Activated T-cell treated with anti-CD3 and anti-CD28 coated beads, Interleukin-2, amount 50 U/mL, for 4 hours (primary cell): ENCODE results near the gene KCNMB2. TPM values are rescaled to one million over a fixed set of nuclear protein-coding genes. Genes with fewer than 3 reads are reported as not detected.

ENCODE experiments used
- ATAC-seq, 2 donors: fragments of 200-7000 bp; cut with Tn5 transposase; one replicate each; pipeline ENCODE4 v1.10.0; 2021
- DNase-seq: peaks from one replicate; pipeline ENCODE4 v3.0.0-alpha.2; 2020
- H3K27me3 Mint-ChIP-seq: one replicate; pipeline ENCODE4 v1.8.0; 2021; ENCODE audit warnings: low read depth, mixed read lengths
- H3K36me3 Mint-ChIP-seq: one replicate; pipeline ENCODE4 v1.8.0; 2022; ENCODE audit warnings: mixed read lengths; ENCODE audit not compliant: insufficient read depth
- H3K4me1 Mint-ChIP-seq: one replicate; pipeline ENCODE4 v1.8.0; 2021; ENCODE audit warnings: low read depth, mixed read lengths
- H3K4me3 Mint-ChIP-seq: one replicate; pipeline ENCODE4 v1.8.0; 2021; ENCODE audit warnings: mild to moderate bottlenecking, moderate library complexity, mixed read lengths
- H3K9me3 Mint-ChIP-seq: one replicate; pipeline ENCODE4 v1.8.0; 2021; ENCODE audit warnings: mixed read lengths
- total RNA-seq, 3 donors: library from RNA; stranded (reverse); gene quantifications; one replicate each; pipeline ENCODE4 v1.2.1, GENCODE V29; 2021

Gene KCNMB2
- total RNA-seq, result not detected

DNA sequence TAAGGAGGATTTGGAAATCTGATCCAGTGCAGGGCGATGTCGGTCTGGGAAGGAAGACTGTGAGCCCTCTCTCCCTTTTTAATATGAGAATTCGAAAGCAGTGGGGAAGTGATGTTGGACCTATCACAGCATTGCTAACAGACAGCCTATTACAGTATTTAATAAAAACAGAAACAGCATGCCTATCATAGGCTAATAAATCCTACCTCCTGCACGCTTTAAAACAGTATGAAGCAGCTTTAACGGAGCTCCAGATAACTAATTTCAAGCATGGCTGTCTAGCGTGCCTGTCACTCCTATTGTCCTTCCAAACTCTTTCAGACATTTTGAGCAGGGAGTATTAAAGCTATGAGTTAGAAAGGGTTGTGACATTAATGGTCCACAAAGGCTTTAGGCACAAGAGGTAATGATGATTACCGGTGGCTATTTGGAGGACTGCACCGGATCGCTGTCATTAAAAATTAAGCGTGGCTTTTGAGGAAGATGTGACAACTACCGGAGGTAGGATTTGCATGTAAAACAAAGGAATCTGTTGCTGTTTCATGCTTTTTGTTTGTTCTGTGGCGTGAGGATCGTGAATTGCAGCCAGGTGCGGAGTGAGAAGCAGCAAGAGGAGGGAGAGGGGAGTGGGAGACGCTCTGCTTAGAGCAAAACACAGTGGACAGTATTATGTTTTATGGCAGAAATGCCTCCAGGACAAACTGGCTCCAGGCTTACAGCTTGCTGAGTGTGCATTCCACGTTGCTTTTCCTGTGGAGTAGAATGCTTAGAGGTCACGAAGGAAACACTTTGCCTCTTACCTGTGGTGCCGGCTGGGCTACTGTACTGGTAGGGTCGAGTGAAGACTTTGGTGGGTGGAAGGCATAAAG lies at the start of gene KCNMB2:
Gene KCNMB2 (plus strand): TSS at position 226 of the 869 bp plus-strand sequence.
- DNase-seq, result no peak
- Mint-ChIP-seq H3K36me3 (peaks cover under 1% of the 10 kb centered on the region), H3K4me3 (peak within 1 kb of the TSS; percentile 0), H3K9me3 (peaks cover 1% of the 10 kb centered on the region), H3K27me3 (peaks cover 35% of the 10 kb centered on the region), H3K4me1 (peaks cover 9% of the 10 kb centered on the region)
- ATAC-seq, result no peak

DNA sequence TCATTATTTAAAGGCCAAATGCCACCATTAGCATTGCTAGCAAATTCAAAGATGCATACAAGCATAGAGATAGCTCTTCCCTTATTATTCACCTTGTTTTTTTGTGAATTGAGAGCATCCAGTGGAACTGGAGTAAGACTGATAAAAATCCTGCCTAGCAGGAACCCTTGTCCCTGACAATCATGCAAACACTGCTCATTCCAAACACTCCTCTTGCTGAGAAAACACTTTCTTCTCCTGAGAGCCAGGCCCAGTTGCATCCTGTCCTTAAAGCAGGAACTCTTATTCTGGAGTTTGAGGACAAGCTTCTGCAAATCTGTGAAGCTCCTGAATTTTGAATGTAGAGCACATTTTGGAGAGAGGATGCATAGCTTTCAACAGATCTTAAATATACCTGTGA lies 49.3 kb upstream of the KCNMB2 start:
- no peak overlapping the region for H3K4me3 Mint-ChIP-seq
- no peaks in the 10 kb centered on the region for H3K4me1 Mint-ChIP-seq
- ATAC-seq (no peak), DNase-seq (no peak)
- peaks cover 2% of the 10 kb centered on the region for H3K27me3 Mint-ChIP-seq
- H3K9me3 Mint-ChIP-seq, result no peaks in the 10 kb centered on the region
- H3K36me3 Mint-ChIP-seq, result no peaks in the 10 kb centered on the region

DNA sequence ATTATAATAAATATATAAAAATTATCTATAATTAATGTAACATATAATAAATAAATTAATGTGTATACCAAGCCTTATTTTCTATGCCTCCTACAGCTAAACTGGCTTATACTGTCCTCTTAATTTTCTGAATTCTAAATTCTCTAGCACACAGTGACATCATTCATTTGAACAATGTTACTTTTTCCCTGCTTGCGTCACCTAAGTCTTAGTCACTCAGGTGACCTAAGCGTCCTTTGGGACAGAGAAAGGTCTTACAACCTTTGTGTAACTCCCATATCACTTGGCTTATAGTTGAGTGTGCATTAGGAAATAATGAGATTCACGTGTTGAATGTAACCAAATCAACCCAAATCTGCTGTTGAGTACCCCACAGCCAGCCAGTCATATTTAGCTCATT lies 48.5 kb upstream of the KCNMB2 start:
- peaks cover under 1% of the 10 kb centered on the region for H3K27me3 Mint-ChIP-seq
- ATAC-seq, result no peak

DNA sequence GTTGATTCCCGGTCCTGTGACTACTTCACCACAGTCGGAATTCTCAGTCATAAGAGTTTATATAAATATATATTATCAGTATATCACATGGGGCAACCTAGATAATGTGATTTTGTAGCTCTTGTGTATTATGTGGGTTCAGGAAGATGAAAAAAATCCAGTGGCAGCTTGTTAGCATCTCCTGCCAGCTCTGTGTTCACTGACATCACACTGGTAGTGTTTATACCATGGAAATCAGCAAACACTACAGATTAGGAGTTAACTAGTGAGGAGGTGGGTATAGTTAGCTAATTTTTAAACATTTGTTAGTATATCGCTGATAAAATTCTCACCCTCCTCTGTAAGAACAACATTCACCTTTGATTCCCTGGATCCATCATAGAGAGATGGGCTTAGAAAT lies 44.5 kb upstream of the KCNMB2 start:
- ATAC-seq, result no peak
- Mint-ChIP-seq H3K4me3 (no peak overlapping the region), H3K4me1 (no peaks in the 10 kb centered on the region), H3K36me3 (no peaks in the 10 kb centered on the region), H3K9me3 (no peaks in the 10 kb centered on the region), H3K27me3 (peaks cover 2% of the 10 kb centered on the region)
- no peak for DNase-seq

More for the DNA sequence above, 48.5 kb upstream of the KCNMB2 start:
- H3K4me3 Mint-ChIP-seq, result no peak overlapping the region
- no peaks in the 10 kb centered on the region for H3K36me3 Mint-ChIP-seq
- no peak for DNase-seq
- H3K4me1 Mint-ChIP-seq, result no peaks in the 10 kb centered on the region
- no peaks in the 10 kb centered on the region for H3K9me3 Mint-ChIP-seq

DNA sequence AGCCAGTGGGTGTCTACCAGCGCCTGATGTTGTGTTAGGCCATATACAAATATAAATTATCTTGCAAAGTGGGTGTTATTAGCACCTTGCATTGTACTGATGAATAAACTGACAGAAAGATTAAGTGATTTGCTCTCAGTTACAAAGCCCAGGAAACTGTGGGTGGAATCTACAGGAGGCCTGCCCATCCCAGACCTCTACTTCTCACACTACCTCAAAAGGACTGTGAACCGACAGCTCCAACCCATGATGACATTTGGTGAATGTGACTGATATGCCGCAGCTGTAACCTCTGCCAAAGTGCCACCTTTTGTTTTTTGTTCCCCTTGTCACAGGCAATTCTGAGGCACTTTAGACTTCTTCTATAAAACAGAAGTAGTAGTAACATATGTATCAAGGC lies 43.7 kb upstream of the KCNMB2 start:
- no peak overlapping the region for H3K4me3 Mint-ChIP-seq
- no peaks in the 10 kb centered on the region for H3K36me3 Mint-ChIP-seq
- no peaks in the 10 kb centered on the region for H3K9me3 Mint-ChIP-seq
- no peaks in the 10 kb centered on the region for H3K4me1 Mint-ChIP-seq
- H3K27me3 Mint-ChIP-seq, result peaks cover 2% of the 10 kb centered on the region
- no peak for DNase-seq
- ATAC-seq, result no peak

DNA sequence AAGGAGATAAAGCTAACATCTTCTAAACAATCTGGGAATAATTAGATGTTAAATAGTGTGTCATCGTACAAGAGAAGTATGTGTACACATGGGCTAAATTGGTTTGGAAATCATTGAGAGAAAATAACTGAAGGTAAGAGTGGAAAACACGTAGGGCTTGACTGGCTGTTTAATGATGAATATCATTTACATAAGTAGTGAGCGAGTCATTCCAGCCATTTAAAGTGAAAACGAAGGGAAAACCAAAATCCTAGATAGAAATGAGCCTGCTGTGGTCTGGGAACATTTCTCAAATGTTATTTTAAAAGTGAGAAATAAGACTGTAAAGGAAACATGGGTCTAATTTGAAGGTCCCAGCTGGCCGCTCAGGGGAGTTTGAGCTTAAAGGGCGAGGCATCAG lies 41.9 kb upstream of the KCNMB2 start:
- Mint-ChIP-seq H3K4me1 (no peaks in the 10 kb centered on the region), H3K4me3 (no peak overlapping the region), H3K36me3 (no peaks in the 10 kb centered on the region), H3K9me3 (no peaks in the 10 kb centered on the region), H3K27me3 (peaks cover 2% of the 10 kb centered on the region)
- no peak for ATAC-seq
- no peak for DNase-seq

DNA sequence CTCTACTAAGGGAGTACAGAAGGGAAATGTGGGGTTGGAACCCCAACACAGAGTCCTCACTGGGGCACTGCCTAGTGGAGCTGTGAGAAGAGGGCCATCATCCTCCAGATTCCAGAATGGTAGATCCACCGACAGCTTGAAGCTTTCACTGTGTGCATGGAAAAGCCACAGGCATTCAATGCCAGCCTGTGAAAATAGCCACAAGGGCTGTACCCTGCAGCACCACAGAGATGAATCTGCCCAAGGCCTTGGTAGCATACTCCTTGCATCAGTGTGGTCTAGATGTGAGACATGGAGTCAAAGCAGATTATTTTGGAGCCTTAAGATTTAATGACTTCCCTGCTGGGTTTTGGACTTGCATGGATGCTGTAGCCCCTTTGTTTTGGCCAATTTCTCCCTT lies 39.3 kb upstream of the KCNMB2 start:
- no peaks in the 10 kb centered on the region for H3K9me3 Mint-ChIP-seq
- ATAC-seq, result no peak
- DNase-seq, result no peak
- no peak overlapping the region for H3K4me3 Mint-ChIP-seq
- no peaks in the 10 kb centered on the region for H3K4me1 Mint-ChIP-seq
- H3K27me3 Mint-ChIP-seq, result peaks cover 2% of the 10 kb centered on the region
- no peaks in the 10 kb centered on the region for H3K36me3 Mint-ChIP-seq

DNA sequence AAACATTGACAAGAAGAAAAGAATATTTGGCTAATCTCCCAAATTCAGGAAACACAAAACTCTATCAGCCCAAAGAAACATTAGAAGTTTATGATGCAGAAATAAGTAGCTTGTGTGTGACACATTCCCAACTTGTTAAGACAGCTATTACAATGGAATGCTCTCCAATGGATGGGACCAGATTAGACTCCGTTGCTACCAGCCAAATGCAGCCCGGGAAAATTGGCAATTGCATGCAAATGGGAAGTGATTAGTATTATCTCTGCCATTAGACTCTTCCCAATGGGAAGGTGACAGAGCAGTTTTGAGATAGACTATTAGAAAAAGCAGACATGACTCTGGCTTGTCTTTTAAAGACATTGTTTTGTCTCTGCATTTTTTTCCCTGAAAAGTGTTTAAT lies 37.4 kb upstream of the KCNMB2 start:
- Mint-ChIP-seq H3K27me3 (peaks cover 2% of the 10 kb centered on the region), H3K4me3 (no peak overlapping the region), H3K36me3 (no peaks in the 10 kb centered on the region), H3K4me1 (no peaks in the 10 kb centered on the region), H3K9me3 (no peaks in the 10 kb centered on the region)
- ATAC-seq, result no peak
- no peak for DNase-seq

DNA sequence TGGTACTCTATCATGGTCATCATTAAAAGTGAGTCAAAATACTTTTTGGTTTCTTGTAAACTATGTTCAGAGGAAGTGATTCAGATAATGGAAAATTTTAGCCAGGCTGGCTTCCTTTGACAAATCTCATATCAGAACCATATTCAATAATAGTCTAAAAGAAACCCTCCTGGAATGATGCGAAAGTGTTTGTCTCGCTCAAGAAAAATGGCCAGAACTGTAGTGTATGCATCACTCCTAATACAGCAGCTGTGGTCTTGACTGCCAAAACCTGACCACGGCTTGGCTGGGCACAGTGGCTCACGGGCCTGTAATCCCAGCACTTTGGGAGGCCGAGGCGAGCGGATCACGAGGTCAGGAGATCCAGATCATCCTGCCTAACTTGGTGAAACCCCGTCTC lies 35.6 kb upstream of the KCNMB2 start:
- ATAC-seq (no peak), DNase-seq (no peak)
- H3K4me1 Mint-ChIP-seq, result no peaks in the 10 kb centered on the region
- no peaks in the 10 kb centered on the region for H3K27me3 Mint-ChIP-seq
- no peaks in the 10 kb centered on the region for H3K9me3 Mint-ChIP-seq
- no peak overlapping the region for H3K4me3 Mint-ChIP-seq
- H3K36me3 Mint-ChIP-seq, result no peaks in the 10 kb centered on the region

DNA sequence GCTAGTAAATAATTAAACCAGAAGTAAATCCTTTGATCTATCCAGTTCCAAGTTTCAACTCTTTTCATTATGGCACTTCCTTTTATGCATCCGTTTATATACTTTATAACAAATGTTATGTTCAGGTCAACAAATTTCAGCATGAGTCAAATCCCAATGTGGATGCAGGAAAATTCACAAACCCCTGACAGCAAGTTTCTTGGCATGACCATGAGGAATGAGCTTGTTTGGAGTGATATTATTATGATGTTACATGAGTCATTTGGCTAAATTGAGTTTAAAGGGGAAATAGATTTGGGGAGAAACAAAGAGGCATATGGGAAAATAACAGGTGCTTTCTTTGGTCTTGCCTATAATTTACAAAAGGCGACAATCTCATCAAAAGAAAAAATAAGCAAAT lies 32.1 kb upstream of the KCNMB2 start:
- no peaks in the 10 kb centered on the region for H3K9me3 Mint-ChIP-seq
- no peaks in the 10 kb centered on the region for H3K36me3 Mint-ChIP-seq
- no peaks in the 10 kb centered on the region for H3K4me1 Mint-ChIP-seq
- DNase-seq, result no peak
- H3K27me3 Mint-ChIP-seq, result peaks cover 2% of the 10 kb centered on the region
- H3K4me3 Mint-ChIP-seq, result no peak overlapping the region
- ATAC-seq, result no peak

DNA sequence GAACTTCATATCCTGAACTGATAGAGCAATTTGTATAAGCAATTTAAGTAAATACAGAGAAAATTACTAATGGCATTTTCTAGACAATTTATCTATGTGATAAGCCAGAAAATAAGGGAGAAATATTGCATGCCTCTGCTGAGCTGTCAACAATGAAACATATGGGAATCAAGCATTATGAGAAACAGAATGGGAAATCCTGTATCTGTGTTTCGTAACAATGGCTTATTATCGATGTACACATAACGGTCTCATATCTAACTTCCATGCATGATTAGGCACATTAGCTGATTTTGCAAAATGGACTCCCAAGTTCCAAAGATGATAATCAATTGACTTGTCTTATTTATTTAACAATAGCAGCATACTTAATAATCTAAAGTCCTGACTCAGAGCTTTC lies 30.4 kb upstream of the KCNMB2 start:
- Mint-ChIP-seq H3K9me3 (no peaks in the 10 kb centered on the region), H3K4me3 (no peak overlapping the region), H3K27me3 (peaks cover 2% of the 10 kb centered on the region), H3K4me1 (no peaks in the 10 kb centered on the region), H3K36me3 (no peaks in the 10 kb centered on the region)
- no peak for ATAC-seq
- DNase-seq, result no peak

DNA sequence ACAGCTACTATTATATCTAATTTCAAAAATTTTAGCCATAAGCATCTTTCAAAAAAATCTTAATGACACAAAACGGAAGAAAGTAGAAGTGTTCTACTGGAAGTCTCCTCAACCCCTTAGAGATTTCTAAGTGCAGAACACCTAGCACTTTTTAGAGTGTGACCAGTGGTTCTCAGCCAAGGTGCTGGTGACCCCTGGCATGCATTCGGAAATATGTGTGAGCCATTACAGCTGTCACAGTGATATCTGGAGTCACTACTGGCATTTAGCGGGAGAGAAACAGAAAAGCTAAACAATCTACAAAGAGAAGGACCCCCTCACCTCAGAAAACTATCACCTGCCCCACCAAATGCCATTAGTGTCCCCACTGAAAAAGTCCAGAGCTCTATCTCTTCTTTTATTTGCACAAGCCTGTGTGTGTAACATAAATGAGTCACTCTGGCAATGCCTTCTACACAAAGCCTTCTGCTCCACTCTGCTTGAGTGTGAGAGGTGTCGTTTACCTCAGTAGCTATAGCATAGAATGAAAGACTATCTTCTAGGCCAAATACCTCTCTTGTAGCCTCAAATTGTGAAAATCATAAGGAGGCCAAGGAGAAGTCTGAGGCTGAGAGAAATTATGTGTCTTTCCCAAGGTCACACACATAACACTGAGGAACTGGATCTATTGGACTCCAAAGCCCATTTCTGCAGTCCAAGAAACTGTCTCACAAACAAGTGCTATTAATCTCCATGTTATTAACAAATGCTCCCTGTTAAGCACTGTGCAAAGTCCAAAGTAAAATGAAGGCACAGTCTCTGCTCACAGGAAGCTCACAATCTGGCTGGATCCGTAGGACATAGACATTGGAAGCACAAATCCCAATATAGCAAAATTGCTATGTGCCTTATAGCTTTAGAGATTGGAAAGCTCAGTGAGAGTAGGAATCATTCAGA lies 28.5 kb upstream of the KCNMB2 start:
- no peak overlapping the region for H3K4me3 Mint-ChIP-seq
- DNase-seq (no peak), ATAC-seq (no peak)
- H3K4me1 Mint-ChIP-seq, result no peaks in the 10 kb centered on the region
- no peaks in the 10 kb centered on the region for H3K36me3 Mint-ChIP-seq
- no peaks in the 10 kb centered on the region for H3K9me3 Mint-ChIP-seq
- peaks cover 2% of the 10 kb centered on the region for H3K27me3 Mint-ChIP-seq

DNA sequence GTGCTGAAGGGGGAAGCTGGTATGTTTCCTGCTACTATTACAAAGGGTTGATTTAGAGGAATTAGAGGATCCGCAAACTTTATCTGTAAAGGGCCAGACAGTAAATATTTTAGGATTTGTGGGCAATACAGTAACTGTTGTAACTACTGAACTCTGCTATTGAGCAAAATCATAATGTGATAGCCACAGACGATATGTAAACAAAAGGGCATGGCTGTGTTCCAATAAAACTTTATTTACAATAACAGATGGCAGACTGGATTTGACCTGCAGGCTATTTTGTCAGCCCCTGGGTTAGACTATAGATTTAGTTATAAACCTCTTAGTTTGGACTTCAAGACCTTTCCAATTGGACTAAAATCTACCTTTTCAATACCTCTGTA lies 27.8 kb upstream of the KCNMB2 start:
- no peaks in the 10 kb centered on the region for H3K9me3 Mint-ChIP-seq
- H3K36me3 Mint-ChIP-seq, result no peaks in the 10 kb centered on the region
- no peaks in the 10 kb centered on the region for H3K4me1 Mint-ChIP-seq
- H3K4me3 Mint-ChIP-seq, result no peak overlapping the region
- H3K27me3 Mint-ChIP-seq, result peaks cover 2% of the 10 kb centered on the region
- ATAC-seq (no peak), DNase-seq (no peak)

DNA sequence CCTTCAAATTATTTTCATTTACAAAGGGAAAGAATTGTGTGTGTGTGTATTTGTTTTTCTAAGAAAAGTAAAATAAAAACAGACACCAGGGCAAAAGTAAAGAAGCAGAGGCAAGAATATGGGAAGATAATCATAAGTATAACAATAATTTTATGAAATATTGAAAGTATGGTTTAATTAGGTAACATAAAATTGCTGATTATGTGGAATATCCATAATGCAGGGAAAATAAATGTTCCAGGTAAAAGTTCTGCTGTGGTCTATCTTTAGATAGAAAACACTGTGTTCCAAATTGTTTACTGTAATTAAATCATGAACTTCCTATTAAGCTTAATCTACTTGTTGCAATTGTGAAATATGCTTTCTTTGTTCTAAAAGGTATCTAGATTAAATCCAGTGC lies 25.7 kb upstream of the KCNMB2 start:
- H3K9me3 Mint-ChIP-seq, result no peaks in the 10 kb centered on the region
- DNase-seq (no peak), ATAC-seq (no peak)

DNA sequence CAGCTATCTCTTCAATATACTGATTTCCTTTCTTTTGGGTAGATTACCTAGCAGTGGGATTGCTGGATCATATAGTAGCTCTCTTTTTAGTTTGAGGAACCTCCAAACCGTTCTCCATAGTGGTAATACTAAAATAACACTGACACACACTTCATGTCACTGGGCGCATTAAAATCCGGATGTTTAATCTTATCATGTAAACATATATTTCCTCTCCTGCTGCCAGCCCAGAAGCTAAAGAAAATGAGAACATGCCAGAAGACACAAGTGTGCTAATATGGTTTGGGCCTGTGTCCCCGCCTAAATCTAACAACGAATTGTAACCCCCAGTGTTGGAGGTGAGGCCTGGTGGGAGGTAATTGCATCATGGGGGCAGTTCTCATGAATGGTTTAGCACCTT lies 23.6 kb upstream of the KCNMB2 start:
- no peak overlapping the region for H3K4me3 Mint-ChIP-seq
- ATAC-seq, result no peak
- no peaks in the 10 kb centered on the region for H3K9me3 Mint-ChIP-seq
- H3K4me1 Mint-ChIP-seq, result no peaks in the 10 kb centered on the region
- H3K27me3 Mint-ChIP-seq, result peaks cover 2% of the 10 kb centered on the region
- DNase-seq, result no peak
- H3K36me3 Mint-ChIP-seq, result no peaks in the 10 kb centered on the region

More for the DNA sequence above, 25.7 kb upstream of the KCNMB2 start:
- H3K27me3 Mint-ChIP-seq, result peaks cover 2% of the 10 kb centered on the region
- no peaks in the 10 kb centered on the region for H3K36me3 Mint-ChIP-seq
- H3K4me3 Mint-ChIP-seq, result no peak overlapping the region
- no peaks in the 10 kb centered on the region for H3K4me1 Mint-ChIP-seq
